Keratinocyte (primary cell): ENCODE data around the gene TALDO1.

Experiments
- EZH2 ChIP-seq: IDR thresholded peaks from one replicate; pipeline ENCODE4 v1.6.1; 2012; ENCODE audit warnings: inconsistent platforms, mild to moderate bottlenecking, low read length, moderate library complexity
- TF ChIP-seq, protein P1 (sequence below), 3 experiments: IDR thresholded peaks in 1 of 3; conservative IDR thresholded peaks in 1 of 3; optimal IDR thresholded peaks in 1 of 3; 2 replicates in 2 of 3; 3 replicates in 1 of 3; pipeline versions ENCODE3 to v1.5.1; 2011; ENCODE audit warnings: low read length in 3 of 3, mild to moderate bottlenecking in 3 of 3, moderate library complexity in 2 of 3, control low read depth in 1 of 3, inconsistent platforms in 1 of 3; ENCODE audit not compliant: insufficient read depth in 2 of 3; ENCODE audit errors: extremely low read depth in 1 of 3

DNA sequence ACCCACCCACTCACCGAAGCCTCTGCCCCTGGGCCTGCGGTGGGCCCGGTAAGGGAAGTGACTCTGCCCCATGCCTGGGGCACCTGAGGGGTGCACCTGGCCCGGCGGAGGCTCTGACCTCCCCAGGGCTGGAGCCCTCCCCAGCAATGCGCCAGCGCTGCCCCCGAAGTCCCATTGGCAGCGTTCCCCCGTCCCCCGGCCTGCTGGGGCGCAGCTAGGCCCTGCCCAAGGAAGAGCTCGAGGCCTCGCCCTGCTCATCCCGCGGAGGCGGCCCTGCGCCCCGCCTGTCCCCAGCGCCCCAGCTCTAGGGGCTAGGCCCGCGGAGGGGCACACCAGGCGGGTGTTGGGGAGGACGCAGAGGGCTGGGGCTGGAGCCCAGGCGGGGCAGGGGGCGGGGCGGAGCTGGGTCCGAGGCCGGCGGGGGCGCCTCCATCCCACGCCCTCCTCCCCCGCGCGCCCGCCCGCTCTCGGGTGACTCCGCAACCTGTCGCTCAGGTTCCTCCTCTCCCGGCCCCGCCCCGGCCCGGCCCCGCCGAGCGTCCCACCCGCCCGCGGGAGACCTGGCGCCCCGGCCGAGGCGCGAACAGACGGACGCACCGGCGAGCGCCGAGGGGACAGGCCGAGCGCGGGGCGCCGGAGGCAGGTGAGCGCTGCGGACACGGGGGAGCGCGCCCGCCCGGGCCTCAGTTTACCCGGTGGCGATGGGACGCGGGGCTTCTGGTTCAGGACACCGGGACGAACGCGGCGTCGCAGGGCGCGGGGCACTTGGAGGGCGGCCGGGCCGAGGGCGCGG is 41.4 kb upstream of the TALDO1 start, which contains the start of gene EPS8L2:
- TF ChIP-seq, protein P1, sequence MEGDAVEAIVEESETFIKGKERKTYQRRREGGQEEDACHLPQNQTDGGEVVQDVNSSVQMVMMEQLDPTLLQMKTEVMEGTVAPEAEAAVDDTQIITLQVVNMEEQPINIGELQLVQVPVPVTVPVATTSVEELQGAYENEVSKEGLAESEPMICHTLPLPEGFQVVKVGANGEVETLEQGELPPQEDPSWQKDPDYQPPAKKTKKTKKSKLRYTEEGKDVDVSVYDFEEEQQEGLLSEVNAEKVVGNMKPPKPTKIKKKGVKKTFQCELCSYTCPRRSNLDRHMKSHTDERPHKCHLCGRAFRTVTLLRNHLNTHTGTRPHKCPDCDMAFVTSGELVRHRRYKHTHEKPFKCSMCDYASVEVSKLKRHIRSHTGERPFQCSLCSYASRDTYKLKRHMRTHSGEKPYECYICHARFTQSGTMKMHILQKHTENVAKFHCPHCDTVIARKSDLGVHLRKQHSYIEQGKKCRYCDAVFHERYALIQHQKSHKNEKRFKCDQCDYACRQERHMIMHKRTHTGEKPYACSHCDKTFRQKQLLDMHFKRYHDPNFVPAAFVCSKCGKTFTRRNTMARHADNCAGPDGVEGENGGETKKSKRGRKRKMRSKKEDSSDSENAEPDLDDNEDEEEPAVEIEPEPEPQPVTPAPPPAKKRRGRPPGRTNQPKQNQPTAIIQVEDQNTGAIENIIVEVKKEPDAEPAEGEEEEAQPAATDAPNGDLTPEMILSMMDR (optimal IDR thresholded peaks at IDR 0.05 in 1 of 3, IDR thresholded peaks at IDR 0.05 in 1 of 3, conservative IDR thresholded peaks at IDR 0.05 in 1 of 3; ENCODE audit: extremely low read depth in 1 of 3, insufficient read depth in 2 of 3, low read length in 3 of 3) = no peak
- TF ChIP-seq EZH2 = no peak
